Aorta (tissue), 5 donors: ENCODE data around the gene PROSER3. TPM values are rescaled to one million over a fixed set of nuclear protein-coding genes. Genes with fewer than 3 reads are reported as not detected.

Experiments
- ATAC-seq: fragments of 200-7000 bp; cut with Tn5 transposase; one replicate; pipeline ENCODE4 v1.9.1; 2022; ENCODE audit warnings: moderate library complexity; ENCODE audit not compliant: low FRiP score
- DNase-seq, 2 donors: peaks; one replicate each; pipeline ENCODE4 v3.0.0-alpha.2; 2020
- H3K27ac ChIP-seq, 2 donors: one replicate each; pipeline ENCODE4 v1.5.1; 2013; ENCODE audit warnings: low read length in 2 of 2, mild to moderate bottlenecking in 2 of 2, moderate library complexity in 2 of 2, control low read depth in 1 of 2, inconsistent platforms in 1 of 2, low read depth in 1 of 2
- H3K27me3 ChIP-seq, 2 donors: one replicate each; pipeline ENCODE4 v1.6.1; 2013; ENCODE audit warnings: control low read depth in 1 of 2, low read length in 1 of 2, mild to moderate bottlenecking in 1 of 2, moderate library complexity in 1 of 2; ENCODE audit not compliant: insufficient read depth in 2 of 2, control insufficient read depth in 1 of 2
- H3K36me3 ChIP-seq, 2 donors: one replicate each; pipeline ENCODE4 v1.6.1; 2013; ENCODE audit warnings: control low read depth in 1 of 2, low read length in 1 of 2, mild to moderate bottlenecking in 1 of 2; ENCODE audit not compliant: insufficient read depth in 2 of 2, control insufficient read depth in 1 of 2
- H3K4me1 ChIP-seq, 2 donors: one replicate each; pipeline ENCODE4 v1.6.1; 2013; ENCODE audit warnings: low read length in 2 of 2, control low read depth in 1 of 2, mild to moderate bottlenecking in 1 of 2, moderate library complexity in 1 of 2; ENCODE audit not compliant: insufficient read depth in 2 of 2, control insufficient read depth in 1 of 2
- H3K4me3 ChIP-seq, 2 donors: one replicate each; pipeline ENCODE4 v1.5.1; 2013; ENCODE audit warnings: low read length in 2 of 2, control low read depth in 1 of 2, mild to moderate bottlenecking in 1 of 2
- H3K9me3 ChIP-seq: one replicate; pipeline ENCODE4 v1.6.1; 2013; ENCODE audit warnings: mild to moderate bottlenecking, low read length; ENCODE audit not compliant: control insufficient read depth
- WGBS, 2 donors: extraction: QIAGEN DNeasy Blood & Tissue Kit; methylation state at CpG; one replicate each; pipeline ENCODE4 v1.1.7; 2013; 5-methylcytosine and 5-hydroxymethylcytosine counted together
- intact Hi-C, 2 donors: fragments of 100-400 bp; cut with DNase I; formaldehyde crosslinking; loops; one replicate each; pipeline versions ENCODE4 v1.14.2 to v1.15.0; 2022
- polyA plus RNA-seq, 2 donors: library from polyadenylated mRNA; stranded (reverse); fragments of 200-250 nt; gene quantifications; one replicate each; pipeline ENCODE4 v1.2.3, GENCODE V29; 2013
- total RNA-seq, 2 donors: library from RNA; stranded (reverse); fragmentation: NEBNext Ultra II Directional; extraction: Animal tissue kit (Norgen Biotek cat#: 25700); gene quantifications; one replicate each; pipeline ENCODE4 v1.2.1, GENCODE V29; 2021
- donor health status: healthy with polysubstance abuse.
- donor health status: Bipolar disorder and iron deficiency.
- donor health status: DM: no; HTN: no; CAD: no.
- donor health status: DM: no; HTN: no; CAD: no.
- donor health status: DM: yes; HTN: yes; CAD: no.

Gene PROSER3
- total and polyA plus RNA-seq, 4 donors: 4.1 to 19.6 (median 18.7) TPM

- 82% methylated on average over 11 of the region's 11 CpGs for WGBS, 2 donors
Observed at GRCh38 chr19:35813043-35813890, 55.3 kb downstream of the PROSER3 start.

DNA sequence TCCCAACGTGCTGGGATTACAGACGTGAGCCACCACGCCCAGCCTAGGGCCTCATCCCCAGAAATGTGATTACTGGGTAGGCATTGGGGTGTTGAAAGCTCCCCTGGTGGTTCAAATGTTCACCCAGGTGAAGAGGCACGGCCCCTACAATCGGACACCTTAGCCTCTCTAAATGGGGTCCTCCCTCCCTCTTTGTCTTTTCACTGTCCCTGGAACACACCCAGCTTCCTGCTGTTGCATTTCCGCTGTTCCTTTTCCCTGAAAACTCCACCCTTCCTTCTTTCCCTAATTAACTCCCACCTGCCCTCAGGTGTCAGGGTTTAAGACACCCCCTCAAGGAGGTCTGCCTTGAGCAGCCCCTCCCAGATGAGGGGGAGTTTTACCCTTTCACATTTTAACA, 58.3 kb downstream of the PROSER3 start:
- no peak for ATAC-seq
- Histone ChIP-seq H3K4me3 (no peak overlapping the region), H3K27ac (no peak overlapping the region), H3K9me3 (no peaks in the 10 kb centered on the region), H3K27me3 (no peaks in the 10 kb centered on the region), H3K36me3 (no peaks in the 10 kb centered on the region), H3K4me1 (no peaks in the 10 kb centered on the region)
- WGBS, 2 donors: 27 to 36% methylated on average over 6 of the region's 6 CpGs
- DNase-seq: no peak
- intact Hi-C loops: no loop called here

More at GRCh38 chr19:35813043-35813890, 55.3 kb downstream of the PROSER3 start:
- Histone ChIP-seq H3K27ac (no peak overlapping the region), H3K4me3 (no peak overlapping the region), H3K9me3 (no peaks in the 10 kb centered on the region), H3K36me3 (no peaks in the 10 kb centered on the region), H3K4me1 (no peaks in the 10 kb centered on the region), H3K27me3 (no peaks in the 10 kb centered on the region)
- intact Hi-C loops: no loop called here
- ATAC-seq (no peak), DNase-seq (no peak)

- Histone ChIP-seq H3K4me1 (no peaks in the 10 kb centered on the region), H3K4me3 (no peak overlapping the region), H3K27me3 (no peaks in the 10 kb centered on the region), H3K36me3 (no peaks in the 10 kb centered on the region), H3K27ac (no peak overlapping the region), H3K9me3 (no peaks in the 10 kb centered on the region)
- ATAC-seq: no peak
- DNase-seq: no peak
- intact Hi-C loops: no loop called here
- 68 to 76% methylated on average over 9 of the region's 9 CpGs for WGBS, 2 donors
Observed at GRCh38 chr19:35816846-35817245, 58.9 kb downstream of the PROSER3 start.

- Histone ChIP-seq H3K27ac (no peak overlapping the region), H3K27me3 (no peaks in the 10 kb centered on the region), H3K36me3 (no peaks in the 10 kb centered on the region), H3K4me3 (no peak overlapping the region), H3K9me3 (no peaks in the 10 kb centered on the region), H3K4me1 (no peaks in the 10 kb centered on the region)
- 57 to 75% methylated on average over 3 of the region's 3 CpGs for WGBS, 2 donors
- ATAC-seq: no peak
- no peak for DNase-seq
- intact Hi-C loops: no loop called here
Observed at GRCh38 chr19:35818445-35818844, 60.5 kb downstream of the PROSER3 start.

Other genes starting within 250 kb of the PROSER3 start
- 10 to 100 TPM; 25.9 to 27.1 TPM for gene DMKN, start 244.5 kb upstream of the PROSER3 start, total RNA-seq
- 10 to 100 TPM; 22.2 to 43.7 TPM for gene DMKN, start 244.5 kb upstream of the PROSER3 start, polyA plus RNA-seq
- not detected for gene SBSN, start 229.9 kb upstream of the PROSER3 start, total RNA-seq
- under 1 TPM in 1 of 2 donors, not detected in 1; 0.23 TPM for gene SBSN, start 229.9 kb upstream of the PROSER3 start, polyA plus RNA-seq
- gene GAPDHS, start 224.7 kb upstream of the PROSER3 start, total RNA-seq: not detected
- not detected for gene GAPDHS, start 224.7 kb upstream of the PROSER3 start, polyA plus RNA-seq
- gene TMEM147, start 212.6 kb upstream of the PROSER3 start, total RNA-seq: 10 to 100 TPM; 48.0 to 52.2 TPM
- gene TMEM147, start 212.6 kb upstream of the PROSER3 start, polyA plus RNA-seq: 100 to 1,000 TPM in 1 of 2 donors, 10 to 100 TPM in 1; 86.0 to 123 TPM
- gene ATP4A, start 194.5 kb upstream of the PROSER3 start, total RNA-seq: not detected
- not detected for gene ATP4A, start 194.5 kb upstream of the PROSER3 start, polyA plus RNA-seq
- gene PMIS2, start 172.0 kb upstream of the PROSER3 start, total RNA-seq: not detected
- not detected for gene PMIS2, start 172.0 kb upstream of the PROSER3 start, polyA plus RNA-seq
- gene HAUS5, start 145.4 kb upstream of the PROSER3 start, total RNA-seq: 10 to 100 TPM in 1 of 2 donors, 1 to 10 TPM in 1; 5.3 to 10.5 TPM
- 10 to 100 TPM in 1 of 2 donors, 1 to 10 TPM in 1; 2.9 to 17.5 TPM for gene HAUS5, start 145.4 kb upstream of the PROSER3 start, polyA plus RNA-seq
- gene RBM42, start 129.1 kb upstream of the PROSER3 start, total RNA-seq: 10 to 100 TPM; 53.7 to 62.0 TPM
- gene RBM42, start 129.1 kb upstream of the PROSER3 start, polyA plus RNA-seq: 10 to 100 TPM; 41.8 to 66.8 TPM
- gene ETV2, start 116.4 kb upstream of the PROSER3 start, total RNA-seq: 1 to 10 TPM in 1 of 2 donors, under 1 TPM in 1; 0.62 to 1.2 TPM
- 1 to 10 TPM in 1 of 2 donors, under 1 TPM in 1; 0.46 to 1.9 TPM for gene ETV2, start 116.4 kb upstream of the PROSER3 start, polyA plus RNA-seq
- 100 to 1,000 TPM; 196 to 216 TPM for gene COX6B1, start 109.9 kb upstream of the PROSER3 start, total RNA-seq
- gene COX6B1, start 109.9 kb upstream of the PROSER3 start, polyA plus RNA-seq: 100 to 1,000 TPM; 502 to 730 TPM
- not detected for gene UPK1A, start 91.7 kb upstream of the PROSER3 start, total RNA-seq
- gene UPK1A, start 91.7 kb upstream of the PROSER3 start, polyA plus RNA-seq: 1 to 10 TPM in 1 of 2 donors, under 1 TPM in 1; 0.54 to 1.5 TPM
- under 1 TPM in 1 of 2 donors, not detected in 1; 0.19 TPM for gene ZBTB32, start 53.6 kb upstream of the PROSER3 start, total RNA-seq
- gene ZBTB32, start 53.6 kb upstream of the PROSER3 start, polyA plus RNA-seq: not detected
- gene KMT2B, start 40.2 kb upstream of the PROSER3 start, total RNA-seq: 10 to 100 TPM; 33.6 to 37.9 TPM
- 10 to 100 TPM in 1 of 2 donors, 1 to 10 TPM in 1; 6.4 to 43.3 TPM for gene KMT2B, start 40.2 kb upstream of the PROSER3 start, polyA plus RNA-seq
- gene IGFLR1, start 15.7 kb upstream of the PROSER3 start, total RNA-seq: 10 to 100 TPM in 1 of 2 donors, 1 to 10 TPM in 1; 8.1 to 14.9 TPM
- gene IGFLR1, start 15.7 kb upstream of the PROSER3 start, polyA plus RNA-seq: 10 to 100 TPM in 1 of 2 donors, 1 to 10 TPM in 1; 5.1 to 10.9 TPM
- gene U2AF1L4, start 12.8 kb upstream of the PROSER3 start, total RNA-seq: 10 to 100 TPM; 14.8 to 22.0 TPM
- gene U2AF1L4, start 12.8 kb upstream of the PROSER3 start, polyA plus RNA-seq: 10 to 100 TPM; 24.7 to 70.4 TPM
- gene PSENEN, start 12.5 kb upstream of the PROSER3 start, total RNA-seq: 10 to 100 TPM; 32.9 to 37.0 TPM
- 10 to 100 TPM; 32.4 to 59.2 TPM for gene PSENEN, start 12.5 kb upstream of the PROSER3 start, polyA plus RNA-seq
- 10 to 100 TPM; 10.6 to 13.3 TPM for gene LIN37, start 9.6 kb upstream of the PROSER3 start, total RNA-seq
- 10 to 100 TPM; 13.1 to 91.2 TPM for gene LIN37, start 9.6 kb upstream of the PROSER3 start, polyA plus RNA-seq
- 100 to 1,000 TPM; 148 to 152 TPM for gene HSPB6, start 1.1 kb upstream of the PROSER3 start, total RNA-seq
- gene HSPB6, start 1.1 kb upstream of the PROSER3 start, polyA plus RNA-seq: 100 to 1,000 TPM in 1 of 2 donors, 10 to 100 TPM in 1; 73.9 to 131 TPM
- gene ARHGAP33, start 17.4 kb downstream of the PROSER3 start, total RNA-seq: 10 to 100 TPM; 12.3 to 27.8 TPM
- gene ARHGAP33, start 17.4 kb downstream of the PROSER3 start, polyA plus RNA-seq: 10 to 100 TPM in 1 of 2 donors, 1 to 10 TPM in 1; 1.9 to 22.1 TPM
- gene PRODH2, start 54.7 kb downstream of the PROSER3 start, total RNA-seq: not detected
- gene PRODH2, start 54.7 kb downstream of the PROSER3 start, polyA plus RNA-seq: not detected
- not detected for gene NPHS1, start 94.3 kb downstream of the PROSER3 start, total RNA-seq
- gene NPHS1, start 94.3 kb downstream of the PROSER3 start, polyA plus RNA-seq: not detected
- not detected for gene KIRREL2, start 98.7 kb downstream of the PROSER3 start, total RNA-seq
- gene KIRREL2, start 98.7 kb downstream of the PROSER3 start, polyA plus RNA-seq: under 1 TPM; 0.08 to 0.50 TPM
- 10 to 100 TPM; 12.9 to 13.5 TPM for gene APLP1, start 110.4 kb downstream of the PROSER3 start, total RNA-seq
- 10 to 100 TPM in 1 of 2 donors, 1 to 10 TPM in 1; 7.6 to 23.0 TPM for gene APLP1, start 110.4 kb downstream of the PROSER3 start, polyA plus RNA-seq
- gene NFKBID, start 142.4 kb downstream of the PROSER3 start, total RNA-seq: 10 to 100 TPM; 18.9 to 19.4 TPM
- 10 to 100 TPM in 1 of 2 donors, 1 to 10 TPM in 1; 2.9 to 10.4 TPM for gene NFKBID, start 142.4 kb downstream of the PROSER3 start, polyA plus RNA-seq
- 10 to 100 TPM; 18.7 TPM for gene HCST, start 144.4 kb downstream of the PROSER3 start, total RNA-seq
- gene HCST, start 144.4 kb downstream of the PROSER3 start, polyA plus RNA-seq: 10 to 100 TPM in 1 of 2 donors, 1 to 10 TPM in 1; 7.3 to 20.9 TPM
- 100 to 1,000 TPM in 1 of 2 donors, 10 to 100 TPM in 1; 98.9 to 117 TPM for gene TYROBP, start 150.1 kb downstream of the PROSER3 start, total RNA-seq
- 100 to 1,000 TPM in 1 of 2 donors, 10 to 100 TPM in 1; 48.8 to 327 TPM for gene TYROBP, start 150.1 kb downstream of the PROSER3 start, polyA plus RNA-seq
- 10 to 100 TPM; 14.5 to 15.1 TPM for gene LRFN3, start 178.2 kb downstream of the PROSER3 start, total RNA-seq
- gene LRFN3, start 178.2 kb downstream of the PROSER3 start, polyA plus RNA-seq: 1 to 10 TPM; 2.0 to 6.1 TPM
- 10 to 100 TPM; 11.6 to 16.6 TPM for gene SDHAF1, start 237.0 kb downstream of the PROSER3 start, total RNA-seq
- gene SDHAF1, start 237.0 kb downstream of the PROSER3 start, polyA plus RNA-seq: 10 to 100 TPM; 11.1 to 26.1 TPM